B cell (primary cell): ENCODE measurements around the gene SELE. TPM values are rescaled to one million over a fixed set of nuclear protein-coding genes. Genes with fewer than 3 reads are reported as not detected.

Experiments
- ATAC-seq: fragments of 200-7000 bp; cut with Tn5 transposase; one replicate; pipeline ENCODE4 v1.10.0; 2021; ENCODE audit warnings: low read depth, mild to moderate bottlenecking, moderate number of reproducible peaks, moderate library complexity
- CTCF ChIA-PET: fragments of 350-600 bp; sonication (Branson Sonifier 250); formaldehyde crosslinking; loops from one replicate; lab custom pipeline; 2021; ENCODE audit warnings: antibody characterized with exemption, inconsistent platforms; lab: Charles Lee
- POLR2A ChIA-PET: fragments of 350-600 bp; sonication (Branson Sonifier 250); formaldehyde crosslinking; loops from one replicate; lab custom pipeline; 2021; ENCODE audit warnings: antibody characterized with exemption; lab: Charles Lee
- DNase-seq: peaks from one replicate; pipeline ENCODE4 v3.0.0; 2013
- H2AFZ ChIP-seq: 2 replicates; pipeline ENCODE4 v1.6.1; 2012; ENCODE audit warnings: mild to moderate bottlenecking, low read depth, low read length; ENCODE audit not compliant: insufficient read depth, poor library complexity, severe bottlenecking
- H3K27ac ChIP-seq, 2 donors: 1 replicate in 1 of 2; 2 replicates in 1 of 2; pipeline ENCODE4 v1.5.1; 2012 to 2013; ENCODE audit warnings: low read length in 2 of 2, mild to moderate bottlenecking in 2 of 2, moderate library complexity in 1 of 2
- H3K27me3 ChIP-seq, 4 experiments: fragments of 200-600 bp in 1 of 4; sonication (generic) in 1 of 4; replicated peaks in 1 of 4; 1 replicate in 2 of 4; 2 replicates in 2 of 4; pipeline versions ENCODE4 v1.6.1 to v1.7.0; 2013 to 2016; ENCODE audit warnings: low read length in 3 of 4, mild to moderate bottlenecking in 2 of 4, mixed read lengths in 1 of 4, moderate library complexity in 1 of 4; ENCODE audit not compliant: insufficient read depth in 4 of 4, control insufficient read depth in 3 of 4; ENCODE audit errors: control extremely low read depth in 1 of 4
- H3K36me3 ChIP-seq, 2 experiments: replicated peaks in 1 of 2; 1 replicate in 1 of 2; 2 replicates in 1 of 2; pipeline versions ENCODE4 v1.6.1 to v1.7.1; 2013; ENCODE audit warnings: low read length in 1 of 2; ENCODE audit not compliant: insufficient read depth in 2 of 2, control insufficient read depth in 1 of 2; ENCODE audit errors: control extremely low read depth in 1 of 2, extremely low read depth in 1 of 2
- H3K4me1 ChIP-seq, 2 donors: fragments of 200-600 bp in 1 of 2; sonication (generic) in 1 of 2; 1 replicate in 1 of 2; 2 replicates in 1 of 2; pipeline versions ENCODE4 v1.5.1 to v1.6.1; 2013 to 2017; ENCODE audit warnings: low read length in 2 of 2; ENCODE audit not compliant: control insufficient read depth in 2 of 2, insufficient read depth in 2 of 2
- H3K4me2 ChIP-seq: replicated peaks from 2 replicates; pipeline ENCODE3; 2012; ENCODE audit warnings: mild to moderate bottlenecking, low read depth, low read length; ENCODE audit not compliant: poor library complexity, severe bottlenecking
- H3K4me3 ChIP-seq, 5 experiments: fragments of 200-600 bp in 1 of 5; sonication (generic) in 1 of 5; 1 replicate in 3 of 5; 2 replicates in 2 of 5; pipeline versions ENCODE4 v1.5.1 to v1.7.0; 2011 to 2016; ENCODE audit warnings: low read length in 4 of 5, mild to moderate bottlenecking in 4 of 5, low read depth in 2 of 5, control low read depth in 1 of 5, moderate library complexity in 1 of 5; ENCODE audit not compliant: insufficient read depth in 1 of 5; ENCODE audit errors: control extremely low read depth in 1 of 5, extremely low read depth in 1 of 5
- H3K79me2 ChIP-seq: fragments of 200-600 bp; sonication (generic); one replicate; pipeline ENCODE4 v1.6.0; 2016; ENCODE audit warnings: low read length; ENCODE audit not compliant: control insufficient read depth, insufficient read depth
- H3K9ac ChIP-seq: fragments of 200-600 bp; sonication (generic); 2 replicates; pipeline ENCODE4 v1.6.1; 2017; ENCODE audit warnings: mild to moderate bottlenecking, low read length, moderate library complexity
- H3K9me3 ChIP-seq, 3 donors: one replicate each; pipeline versions ENCODE4 v1.6.1 to v1.7.1; 2013; ENCODE audit warnings: low read length in 2 of 3; ENCODE audit not compliant: control insufficient read depth in 2 of 3, insufficient read depth in 1 of 3; ENCODE audit errors: control extremely low read depth in 1 of 3
- H4K20me1 ChIP-seq: 2 replicates; pipeline ENCODE4 v1.6.0; 2012; ENCODE audit warnings: mild to moderate bottlenecking, low read length; ENCODE audit not compliant: insufficient read depth, control insufficient read depth, poor library complexity, severe bottlenecking
- H3K27ac Mint-ChIP-seq: one replicate; pipeline ENCODE4 v1.8.0; 2021; ENCODE audit warnings: mixed read lengths
- H3K27me3 Mint-ChIP-seq: one replicate; pipeline ENCODE4 v1.8.0; 2021; ENCODE audit warnings: mixed read lengths
- H3K4me1 Mint-ChIP-seq: one replicate; pipeline ENCODE4 v1.8.0; 2021; ENCODE audit warnings: mixed read lengths
- H3K4me3 Mint-ChIP-seq: one replicate; pipeline ENCODE4 v1.8.0; 2021; ENCODE audit warnings: mixed read lengths
- H3K9me3 Mint-ChIP-seq: one replicate; pipeline ENCODE4 v1.8.0; 2022; ENCODE audit warnings: mixed read lengths; ENCODE audit not compliant: insufficient read depth
- CTCF ChIP-seq: fragments of 200-600 bp; IDR thresholded peaks from one replicate; pipeline ENCODE4 v1.8.0; 2022; ENCODE audit warnings: antibody characterized with exemption, mild to moderate bottlenecking
- EZH2 ChIP-seq: IDR thresholded peaks from 2 replicates; pipeline ENCODE4 v1.6.1; 2012; ENCODE audit warnings: borderline replicate concordance, low read depth, mild to moderate bottlenecking, moderate library complexity, low read length; ENCODE audit not compliant: insufficient read depth, poor library complexity, severe bottlenecking
- WGBS: methylation state at CpG from one replicate; pipeline ENCODE4 v1.1.5; 2013; ENCODE audit warnings: missing lambda C conversion rate; ENCODE audit not compliant: insufficient coverage; 5-methylcytosine and 5-hydroxymethylcytosine counted together
- intact Hi-C: fragments of 100-400 bp; cut with micrococcal nuclease; formaldehyde crosslinking; loops from one replicate; pipeline ENCODE4 v1.10.0; 2022
- polyA plus RNA-seq: library from polyadenylated mRNA; depleted of rRNA; stranded (reverse); fragments of >200 nt; gene quantifications from 2 replicates; pipeline ENCODE4 v1.2.3, GENCODE V29; 2012
- total RNA-seq, 2 donors: library from RNA; stranded (reverse); fragments of 120-200 nt in 1 of 2; gene quantifications; 1 replicate in 1 of 2; 2 replicates in 1 of 2; pipeline versions ENCODE4 v1.2.3 to v1.2.4, GENCODE V29; 2013 to 2022

Gene SELE
- total and polyA plus RNA-seq, 2 donors (not counting 1 experiment from before 2014, with no cell fraction given) = not detected

- Mint-ChIP-seq H3K27me3 (peaks cover 3% of the 10 kb centered on the region), H3K9me3 (peaks cover 2% of the 10 kb centered on the region), H3K27ac (peak within 1 kb of the TSS; percentile 79), H3K4me3 (peak within 1 kb of the TSS; percentile 90), H3K4me1 (peaks cover 32% of the 10 kb centered on the region)
- H3K36me3 ChIP-seq = peaks cover 2 to 23% of the 10 kb centered on the region in 2 experiments
- peak within 1 kb of the TSS; percentile 45 to 87 for H3K27ac ChIP-seq
- 0% methylated on average over 4 of the region's 6 CpGs for WGBS
- H3K4me3 ChIP-seq = peak within 1 kb of the TSS; percentile 50 to 99 (median 82)
- ChIA-PET POLR2A (interaction anchor here (0.9 to 1.1 kb wide), 4 partner anchors 15 to 110 kb away, joined by 3 to 8 read pairs (median 6); a partner anchor contains a TSS), CTCF (interaction anchor here (0.6 to 5.0 kb wide), 49 partner anchors 9 to 364 kb away, joined by 3 to 340 read pairs (median 5); partner anchors contain the start of genes F5, METTL18, SELE and SLC19A2)
- H3K4me2 ChIP-seq = peak within 1 kb of the TSS; percentile 73
- DNase-seq = peak; percentile 85
- peak within 1 kb of the TSS; percentile 78 for H3K9ac ChIP-seq
- peaks cover 44% of the 10 kb centered on the region for H3K79me2 ChIP-seq
- peaks cover 15 to 21% of the 10 kb centered on the region in 2 donors for H3K4me1 ChIP-seq
- TF ChIP-seq CTCF = peak; percentile 91
- no peak for TF ChIP-seq EZH2
- H2AFZ ChIP-seq = peak within 1 kb of the TSS; percentile 61
- H3K27me3 ChIP-seq = no peaks in the 10 kb centered on the region
- no peaks in the 10 kb centered on the region for H4K20me1 ChIP-seq
- ATAC-seq = peak; percentile 78
- H3K9me3 ChIP-seq = no peaks in the 10 kb centered on the region
- intact Hi-C loops = loop anchor here (1.0 to 5.0 kb wide), 12 partner anchors 10 to 344 kb away; partner anchors contain the start of genes BLZF1, F5, METTL18 and NME7
Observed at GRCh38 chr1:169711469-169712308, 22.2 kb downstream of the SELE start, which contains the start of gene SELL. Gene SELL (minus strand): TSS chr1:169711620. CDS start chr1:169711498, 122 bp downstream.
